Esophagus muscularis mucosa (tissue), 4 donors: ENCODE results near the gene RERE. TPM values are rescaled to one million over a fixed set of nuclear protein-coding genes. Genes with fewer than 3 reads are reported as not detected.

Source experiments
- DNase-seq: peaks from one replicate; pipeline ENCODE4 v3.0.0-alpha.2; 2017; ENCODE audit errors: extremely low spot score
- H3K27ac ChIP-seq, 4 donors: fragments of 200-600 bp; sonication (generic); replicated peaks in 1 of 4; 1 replicate in 3 of 4; 2 replicates in 1 of 4; pipeline ENCODE4 v1.5.1; 2016 to 2019; ENCODE audit warnings: mild to moderate bottlenecking in 1 of 4
- H3K27me3 ChIP-seq, 4 donors: fragments of 200-600 bp; sonication (generic); one replicate each; pipeline versions ENCODE4 v1.5.1 to v1.6.0; 2016 to 2019
- H3K36me3 ChIP-seq, 4 donors: fragments of 200-600 bp; sonication (generic); one replicate each; pipeline ENCODE4 v1.5.1; 2016 to 2019
- H3K4me1 ChIP-seq, 4 donors: fragments of 200-600 bp; sonication (generic); one replicate each; pipeline ENCODE4 v1.5.1; 2016 to 2019
- H3K4me3 ChIP-seq, 4 donors: fragments of 200-600 bp; sonication (generic); 1 replicate in 2 of 4; 2 replicates in 2 of 4; pipeline ENCODE4 v1.5.1; 2016 to 2019; ENCODE audit warnings: mild to moderate bottlenecking in 4 of 4, moderate library complexity in 1 of 4
- H3K9me3 ChIP-seq, 4 donors: fragments of 200-600 bp; sonication (generic); 1 replicate in 3 of 4; 2 replicates in 1 of 4; pipeline ENCODE4 v1.5.1; 2016 to 2019
- CTCF ChIP-seq, 3 experiments: fragments of 200-600 bp in 2 of 3; fragments of 450-650 bp in 1 of 3; sonication (generic) in 2 of 3; IDR thresholded peaks; one replicate each; pipeline ENCODE4 v1.5.1; 2017 to 2019; ENCODE audit warnings: antibody characterized with exemption in 3 of 3, mild to moderate bottlenecking in 2 of 3, moderate library complexity in 1 of 3
- EP300 ChIP-seq: sonication (generic); formaldehyde crosslinking; IDR thresholded peaks from one replicate; pipeline ENCODE4 v1.6.1; 2017; ENCODE audit warnings: antibody characterized with exemption
- POLR2A ChIP-seq: fragments of 450-650 bp; IDR thresholded peaks from one replicate; pipeline ENCODE4 v1.6.1; 2017; ENCODE audit warnings: antibody characterized with exemption, moderate library complexity, mild to moderate bottlenecking, low read depth
- POLR2AphosphoS5 ChIP-seq, 2 donors: sonication (generic); formaldehyde crosslinking; IDR thresholded peaks; one replicate each; pipeline ENCODE4 v1.6.1; 2017; ENCODE audit warnings: antibody characterized with exemption in 2 of 2
- WGBS: methylation state at CpG from one replicate; pipeline ENCODE4 v1.1.5; 2018; 5-methylcytosine and 5-hydroxymethylcytosine counted together
- intact Hi-C: fragments of 100-400 bp; cut with DNase I; formaldehyde crosslinking; loops from one replicate; pipeline ENCODE4 v1.15.1; 2023
- total RNA-seq, 4 donors: library from RNA; depleted of rRNA; stranded (reverse); fragments of >200 nt; gene quantifications; one replicate each; pipeline versions ENCODE4 v1.1.0 to v1.2.1, GENCODE V29; 2016

The RERE gene
- total RNA-seq, 4 donors from 2014 or later: 133 to 212 (median 168) TPM

GRCh38 chr1:8458607-8459006 lies 358.8 kb downstream of the RERE start:
- Histone ChIP-seq H3K4me3 (no peak overlapping the region), H3K27ac (no peak overlapping the region), H3K9me3 (no peaks in the 10 kb centered on the region), H3K36me3 (no peaks in the 10 kb centered on the region), H3K27me3 (no peaks in the 10 kb centered on the region), H3K4me1 (peaks cover 56 to 88% (median 77%) of the 10 kb centered on the region in 4 donors)
- 82% methylated on average over 3 of the region's 3 CpGs for WGBS
- DNase-seq: no peak
- TF ChIP-seq EP300 (no peak), POLR2AphosphoS5 (IDR thresholded peaks at IDR 0.05) (no peak), POLR2A (no peak), CTCF (IDR thresholded peaks at IDR 0.05) (no peak)
- intact Hi-C loops: no loop called here

- H3K36me3 ChIP-seq: no peaks in the 10 kb centered on the region
- intact Hi-C loops: no loop called here
- TF ChIP-seq CTCF (IDR thresholded peaks at IDR 0.05) (no peak), POLR2A (no peak), EP300 (no peak), POLR2AphosphoS5 (IDR thresholded peaks at IDR 0.05) (no peak)
- peaks cover 49 to 81% (median 71%) of the 10 kb centered on the region in 4 donors for H3K4me1 ChIP-seq
- H3K27me3 ChIP-seq: no peaks in the 10 kb centered on the region
- H3K4me3 ChIP-seq: no peak overlapping the region
- no peaks in the 10 kb centered on the region for H3K9me3 ChIP-seq
- no peak for DNase-seq
- WGBS: 85% methylated on average over 7 of the region's 7 CpGs
- H3K27ac ChIP-seq: peak overlapping the region in 2 of 4 donors; percentile 78 to 83
These were observed 359.6 kb downstream of the RERE start for GRCh38 chr1:8457760-8458381.

GRCh38 chr1:8456991-8457390 lies 360.4 kb downstream of the RERE start:
- Histone ChIP-seq H3K36me3 (no peaks in the 10 kb centered on the region), H3K9me3 (no peaks in the 10 kb centered on the region), H3K4me3 (no peak overlapping the region), H3K4me1 (peaks cover 41 to 72% (median 62%) of the 10 kb centered on the region in 4 donors), H3K27me3 (no peaks in the 10 kb centered on the region), H3K27ac (peak overlapping the region; percentile 78 to 83 (median 82))
- 36% methylated on average over 1 of the region's 1 CpG for WGBS
- no peak for DNase-seq
- no peak for TF ChIP-seq EP300
- no peak for TF ChIP-seq POLR2A
- TF ChIP-seq CTCF (IDR thresholded peaks at IDR 0.05): no peak
- TF ChIP-seq POLR2AphosphoS5 (IDR thresholded peaks at IDR 0.05): no peak
- intact Hi-C loops: no loop called here

- WGBS: 40% methylated on average over 4 of the region's 4 CpGs
- intact Hi-C loops: no loop called here
- no peaks in the 10 kb centered on the region for H3K27me3 ChIP-seq
- H3K36me3 ChIP-seq: no peaks in the 10 kb centered on the region
- peaks cover 38 to 70% (median 57%) of the 10 kb centered on the region in 4 donors for H3K4me1 ChIP-seq
- DNase-seq: no peak
- TF ChIP-seq CTCF (IDR thresholded peaks at IDR 0.05) (no peak), POLR2AphosphoS5 (IDR thresholded peaks at IDR 0.05) (peak in 1 of 2 donors; percentile 23)
- peak overlapping the region; percentile 78 to 83 (median 82) for H3K27ac ChIP-seq
- no peaks in the 10 kb centered on the region for H3K9me3 ChIP-seq
- no peak overlapping the region for H3K4me3 ChIP-seq
These were observed 361.0 kb downstream of the RERE start for GRCh38 chr1:8456308-8456912.
